Measurements from ENCODE around the gene SCGN.

- TF ChIP-seq CTCF (IDR thresholded peaks at IDR 0.05; ENCODE audit: borderline replicate concordance, extremely low read depth, low read length, poor library complexity, severe bottlenecking): no peak
- TF ChIP-seq EZH2 (IDR thresholded peaks at IDR 0.05; ENCODE audit: borderline replicate concordance, low read depth, low read length, severe bottlenecking): no peak
Measured at GRCh38 chr6:25649611-25650010, 2.4 kb upstream of the SCGN start.

Data from DND-41 (cell line).